Fibroblast of the conjunctiva (primary cell): ENCODE results near the gene ATP2A1.
"Not testable (repeated sequence)": the region's sequence is repeated elsewhere in the genome, so short reads cannot be mapped to it uniquely, and the experiment has no call there.

ENCODE experiments used
- DNase-seq: peaks from one replicate; pipeline ENCODE4 v3.0.0-alpha.2; 2010; ENCODE audit warnings: low read depth

The ATP2A1 gene

GRCh38 chr16:28935924-28936783 is 57.9 kb downstream of the ATP2A1 start:
- DNase-seq, result peak; percentile 35

GRCh38 chr16:28936784-28937155 is 58.5 kb downstream of the ATP2A1 start:
- no peak for DNase-seq

GRCh38 chr16:28937222-28937876 is 59.1 kb downstream of the ATP2A1 start:
- DNase-seq, result no peak

- no peak for DNase-seq
Measured at GRCh38 chr16:28938721-28939120, 60.4 kb downstream of the ATP2A1 start.

- DNase-seq, result not testable (repeated sequence)
Measured at GRCh38 chr16:28939825-28940224, 61.5 kb downstream of the ATP2A1 start.

GRCh38 chr16:28943281-28943680 is 65.0 kb downstream of the ATP2A1 start:
- no peak for DNase-seq

- no peak for DNase-seq
Measured at GRCh38 chr16:28946681-28947080, 68.4 kb downstream of the ATP2A1 start.

GRCh38 chr16:28950648-28951409 is 72.5 kb downstream of the ATP2A1 start, which contains the start of gene NFATC2IP:
Gene NFATC2IP, plus strand, starts transcription at chr16:28950937. Its CDS starts 75 bp downstream, at chr16:28951012.
- peak; percentile 100 for DNase-seq

GRCh38 chr16:28951410-28951943 is 73.2 kb downstream of the ATP2A1 start:
- no peak for DNase-seq
